ENCODE results near the gene TMEM151B.
"Not testable (repeated sequence)": the region's sequence is repeated elsewhere in the genome, so short reads cannot be mapped to it uniquely, and the experiment has no call there.

Gene TMEM151B

GRCh38 chr6:44304282-44305199 lies 34.3 kb downstream of the TMEM151B start:
- DNase-seq (ENCODE audit: low read depth): no peak

GRCh38 chr6:44305200-44305725 lies 35.0 kb downstream of the TMEM151B start:
- no peak for DNase-seq (ENCODE audit: low read depth)

GRCh38 chr6:44306710-44307109 lies 36.5 kb downstream of the TMEM151B start:
- DNase-seq (ENCODE audit: low read depth): no peak

GRCh38 chr6:44307217-44307616 lies 37.0 kb downstream of the TMEM151B start:
- no peak for DNase-seq (ENCODE audit: low read depth)

GRCh38 chr6:44309092-44309491 lies 38.8 kb downstream of the TMEM151B start:
- DNase-seq (ENCODE audit: low read depth): no peak

GRCh38 chr6:44309631-44310030 lies 39.4 kb downstream of the TMEM151B start:
- no peak for DNase-seq (ENCODE audit: low read depth)

GRCh38 chr6:44310241-44310640 lies 40.0 kb downstream of the TMEM151B start:
- DNase-seq (ENCODE audit: low read depth): no peak

- DNase-seq (ENCODE audit: low read depth): no peak
Observed at GRCh38 chr6:44311304-44311703, 41.1 kb downstream of the TMEM151B start.

- no peak for DNase-seq (ENCODE audit: low read depth)
Observed at GRCh38 chr6:44311767-44312166, 41.5 kb downstream of the TMEM151B start.

- DNase-seq (ENCODE audit: low read depth): peak; percentile 59
Observed at GRCh38 chr6:44312901-44313788, 42.9 kb downstream of the TMEM151B start, which contains the start of gene AARS2. Gene AARS2 (minus strand): TSS chr6:44313347. CDS start chr6:44313323, 24 bp downstream.

GRCh38 chr6:44314657-44315056 lies 44.4 kb downstream of the TMEM151B start:
- not testable (repeated sequence) for DNase-seq (ENCODE audit: low read depth)

GRCh38 chr6:44315516-44315915 lies 45.3 kb downstream of the TMEM151B start:
- no peak for DNase-seq (ENCODE audit: low read depth)

- DNase-seq (ENCODE audit: low read depth): no peak
Observed at GRCh38 chr6:44315951-44316350, 45.7 kb downstream of the TMEM151B start.

- DNase-seq (ENCODE audit: low read depth): no peak
Observed at GRCh38 chr6:44316481-44316880, 46.2 kb downstream of the TMEM151B start.

- not testable (repeated sequence) for DNase-seq (ENCODE audit: low read depth)
Observed at GRCh38 chr6:44317136-44317631, 46.9 kb downstream of the TMEM151B start.

- no peak for DNase-seq (ENCODE audit: low read depth)
Observed at GRCh38 chr6:44321210-44321609, 51.0 kb downstream of the TMEM151B start.

GRCh38 chr6:44327096-44327495 lies 56.8 kb downstream of the TMEM151B start:
- DNase-seq (ENCODE audit: low read depth): no peak

GRCh38 chr6:44327760-44328159 lies 57.5 kb downstream of the TMEM151B start:
- DNase-seq (ENCODE audit: low read depth): no peak

- DNase-seq (ENCODE audit: low read depth): not testable (repeated sequence)
Observed at GRCh38 chr6:44328203-44328602, 58.0 kb downstream of the TMEM151B start.

- DNase-seq (ENCODE audit: low read depth): no peak
Observed at GRCh38 chr6:44329858-44330257, 59.6 kb downstream of the TMEM151B start.

GRCh38 chr6:44332585-44332984 lies 62.3 kb downstream of the TMEM151B start:
- DNase-seq (ENCODE audit: low read depth): no peak

GRCh38 chr6:44333273-44333919 lies 63.1 kb downstream of the TMEM151B start:
- no peak for DNase-seq (ENCODE audit: low read depth)
